ENCODE measurements around the gene RASSF3.

The RASSF3 gene

GRCh38 chr12:64669270-64669842 is 59.1 kb downstream of the RASSF3 start:
- no peak for DNase-seq (ENCODE audit: low spot score)

GRCh38 chr12:64670019-64670418 is 59.7 kb downstream of the RASSF3 start:
- DNase-seq (ENCODE audit: low spot score), result no peak

GRCh38 chr12:64670919-64671639 is 60.8 kb downstream of the RASSF3 start:
- DNase-seq (ENCODE audit: low spot score), result no peak

- DNase-seq (ENCODE audit: low spot score), result no peak
Measured at GRCh38 chr12:64671681-64672080, 61.4 kb downstream of the RASSF3 start.

- DNase-seq (ENCODE audit: low spot score), result no peak
Measured at GRCh38 chr12:64672925-64673409, 62.7 kb downstream of the RASSF3 start.

- DNase-seq (ENCODE audit: low spot score), result no peak
Measured at GRCh38 chr12:64673490-64674169, 63.3 kb downstream of the RASSF3 start.

GRCh38 chr12:64674367-64674922 is 64.2 kb downstream of the RASSF3 start:
- DNase-seq (ENCODE audit: low spot score), result no peak

GRCh38 chr12:64675795-64676194 is 65.5 kb downstream of the RASSF3 start:
- no peak for DNase-seq (ENCODE audit: low spot score)

GRCh38 chr12:64678248-64678647 is 68.0 kb downstream of the RASSF3 start:
- no peak for DNase-seq (ENCODE audit: low spot score)

- no peak for DNase-seq (ENCODE audit: low spot score)
Measured at GRCh38 chr12:64678835-64679234, 68.5 kb downstream of the RASSF3 start.

GRCh38 chr12:64679487-64680001 is 69.2 kb downstream of the RASSF3 start:
- peak; percentile 9 for DNase-seq (ENCODE audit: low spot score)

- no peak for DNase-seq (ENCODE audit: low spot score)
Measured at GRCh38 chr12:64680235-64680634, 69.9 kb downstream of the RASSF3 start.

- no peak for DNase-seq (ENCODE audit: low spot score)
Measured at GRCh38 chr12:64681200-64682052, 71.1 kb downstream of the RASSF3 start.

- DNase-seq (ENCODE audit: low spot score), result no peak
Measured at GRCh38 chr12:64682572-64683277, 72.4 kb downstream of the RASSF3 start.

GRCh38 chr12:64683816-64684543 is 73.7 kb downstream of the RASSF3 start:
- no peak for DNase-seq (ENCODE audit: low spot score)

GRCh38 chr12:64685050-64685449 is 74.8 kb downstream of the RASSF3 start:
- no peak for DNase-seq (ENCODE audit: low spot score)

GRCh38 chr12:64685605-64686004 is 75.3 kb downstream of the RASSF3 start:
- DNase-seq (ENCODE audit: low spot score), result no peak

- no peak for DNase-seq (ENCODE audit: low spot score)
Measured at GRCh38 chr12:64687816-64688215, 77.5 kb downstream of the RASSF3 start.

GRCh38 chr12:64688219-64688618 is 77.9 kb downstream of the RASSF3 start:
- no peak for DNase-seq (ENCODE audit: low spot score)

- no peak for DNase-seq (ENCODE audit: low spot score)
Measured at GRCh38 chr12:64688715-64689114, 78.4 kb downstream of the RASSF3 start.
